SH-SY5Y (cell line): ENCODE data around the gene EIF3F.

Experiments
- GATA2 ChIP-seq: IDR thresholded peaks from 2 replicates; pipeline ENCODE4 v1.6.1; 2011; ENCODE audit warnings: mild to moderate bottlenecking, low read depth, low read length
- GATA3 ChIP-seq: IDR thresholded peaks from 2 replicates; pipeline ENCODE4 v1.6.1; 2011; ENCODE audit warnings: low read depth, mild to moderate bottlenecking, low read length, moderate library complexity

DNA sequence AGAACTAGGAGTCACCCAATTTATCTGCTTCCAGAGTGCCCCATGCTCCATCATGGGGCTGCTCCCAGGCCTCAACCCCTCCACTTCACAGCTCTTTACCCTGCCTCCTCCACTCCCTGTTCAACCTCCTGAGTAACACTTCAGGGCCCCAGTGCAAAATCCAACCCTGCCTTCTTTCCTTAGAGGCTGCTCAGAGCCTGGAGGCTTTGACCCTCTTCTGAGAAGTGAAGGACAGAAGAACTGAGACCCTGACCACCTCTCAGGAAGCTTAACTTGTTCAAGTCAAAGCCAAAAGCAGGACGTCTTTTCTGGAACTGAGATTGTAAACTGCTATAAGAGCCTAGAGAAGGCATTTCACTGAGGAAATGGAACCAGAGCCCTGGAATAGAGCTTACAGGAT is 15.5 kb downstream of the EIF3F start:
- TF ChIP-seq GATA2, result no peak
- TF ChIP-seq GATA3, result no peak
